GM19455 (cell line): ENCODE data around the gene PKD2.

Experiments
- ATAC-seq: cut with Tn5 transposase; IDR thresholded peaks from one replicate; pipeline ENCODE4 v1.9.1; 2021; ENCODE audit not compliant: unreplicated experiment

The PKD2 gene

GRCh38 chr4:88007304-88008121, at the start of gene PKD2:
TSS of gene PKD2 (plus strand) at chr4:88007635. CDS start at chr4:88007734, 99 bp downstream.
- ATAC-seq = peak; percentile 87

DNA sequence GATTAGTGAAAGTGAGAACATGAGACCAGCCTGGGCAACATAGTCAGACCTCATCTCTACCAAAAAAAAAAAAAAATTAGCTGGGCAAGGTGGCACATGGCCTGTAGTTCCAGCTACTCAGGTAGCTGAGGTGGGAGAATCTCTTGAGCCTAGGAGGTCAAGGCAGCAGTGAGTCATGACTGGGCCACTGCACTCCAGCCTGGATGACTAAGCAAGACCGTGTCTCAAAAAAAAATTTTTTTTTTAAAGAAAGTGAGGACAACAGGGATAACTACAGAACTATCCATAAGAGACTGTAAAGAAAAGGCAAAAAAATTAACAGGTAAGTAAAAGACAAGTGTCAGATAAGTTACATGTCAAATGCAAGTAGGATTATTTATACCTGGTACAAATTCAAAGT, 45.4 kb upstream of the PKD2 start:
- ATAC-seq = no peak

GRCh38 chr4:87962398-87963146, 44.9 kb upstream of the PKD2 start:
- ATAC-seq = no peak

DNA sequence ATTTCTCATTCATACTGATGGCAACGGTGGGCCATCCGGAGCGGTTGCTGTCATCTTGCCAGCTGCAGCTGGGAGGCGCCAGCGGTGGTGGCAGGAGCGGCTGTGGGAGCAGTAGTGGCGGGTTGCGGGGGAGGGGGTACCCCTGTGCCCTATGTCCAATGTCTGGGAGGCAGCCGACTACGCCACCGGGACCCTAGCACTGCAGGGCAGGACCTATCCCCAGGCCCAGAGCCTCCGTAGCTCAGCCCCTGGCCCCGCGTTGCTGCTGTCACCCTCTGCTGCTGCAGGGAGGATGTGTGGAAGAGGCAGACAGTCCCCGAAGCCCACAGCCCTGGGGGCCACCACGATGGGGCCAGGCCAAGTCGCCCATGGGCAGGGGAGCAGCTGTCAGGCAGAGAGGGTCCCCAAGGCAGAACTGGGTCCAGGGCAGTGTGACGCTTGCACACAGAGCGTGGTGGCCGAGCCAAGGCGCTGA, 41.9 kb upstream of the PKD2 start:
- ATAC-seq = no peak

DNA sequence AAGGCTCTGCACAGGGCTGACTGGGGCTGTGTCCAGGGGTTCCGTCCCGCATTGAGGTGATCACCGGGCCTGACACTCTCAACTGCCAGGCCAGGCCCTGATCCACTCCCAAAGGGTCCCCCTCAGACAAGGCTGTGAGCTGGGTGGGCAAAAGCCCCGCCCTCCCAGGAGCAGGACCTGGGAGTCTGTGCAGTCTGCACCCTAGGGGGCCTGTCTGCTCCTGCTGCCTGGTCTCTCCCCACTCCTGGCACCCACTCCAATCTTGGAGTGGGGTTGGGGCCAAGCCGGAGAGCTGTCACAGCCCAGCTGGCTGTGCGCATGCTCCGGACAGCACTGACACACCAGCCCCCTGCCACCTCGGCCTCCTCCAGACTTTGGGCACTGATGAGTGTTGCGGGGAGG, 41.3 kb upstream of the PKD2 start:
- ATAC-seq = no peak

DNA sequence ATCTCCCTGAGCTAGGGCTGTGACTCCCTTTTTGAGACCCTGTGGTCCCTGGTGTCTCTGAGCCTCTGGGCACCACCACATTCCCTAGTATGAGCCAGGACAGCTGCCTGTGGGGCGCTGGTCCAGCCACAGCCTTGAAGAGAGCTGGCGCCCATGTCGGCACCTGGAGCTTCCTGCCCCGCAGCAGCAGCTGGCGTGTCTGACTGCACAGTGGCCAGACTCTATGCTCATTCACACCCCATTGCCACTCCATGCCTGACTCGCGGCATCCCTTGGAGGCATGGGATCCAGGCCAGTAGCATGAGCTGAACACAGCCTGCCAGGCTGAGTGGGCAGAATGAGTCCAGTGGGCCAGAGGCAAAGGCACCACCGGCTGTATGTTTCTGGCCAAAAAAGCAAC, 40.2 kb upstream of the PKD2 start:
- no peak for ATAC-seq

DNA sequence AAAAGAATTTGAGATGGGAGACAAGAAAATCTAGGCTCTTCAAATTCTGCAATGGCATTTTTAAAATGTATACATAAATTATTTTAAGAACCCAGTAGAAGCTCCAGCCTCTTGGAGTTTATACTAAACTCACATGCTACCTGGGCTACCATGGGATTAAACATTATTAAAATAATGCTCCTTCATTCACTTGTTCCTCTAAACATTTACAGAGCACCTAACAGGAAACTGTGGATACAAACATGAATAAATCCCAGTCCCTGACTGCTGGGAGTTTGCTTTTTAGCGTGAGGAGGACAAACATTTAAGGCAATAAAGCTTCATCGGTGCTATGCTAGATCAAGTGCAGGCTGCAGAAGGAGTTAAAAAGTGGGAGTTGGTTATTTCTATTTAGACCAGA, 37.3 kb upstream of the PKD2 start:
- ATAC-seq = no peak

DNA sequence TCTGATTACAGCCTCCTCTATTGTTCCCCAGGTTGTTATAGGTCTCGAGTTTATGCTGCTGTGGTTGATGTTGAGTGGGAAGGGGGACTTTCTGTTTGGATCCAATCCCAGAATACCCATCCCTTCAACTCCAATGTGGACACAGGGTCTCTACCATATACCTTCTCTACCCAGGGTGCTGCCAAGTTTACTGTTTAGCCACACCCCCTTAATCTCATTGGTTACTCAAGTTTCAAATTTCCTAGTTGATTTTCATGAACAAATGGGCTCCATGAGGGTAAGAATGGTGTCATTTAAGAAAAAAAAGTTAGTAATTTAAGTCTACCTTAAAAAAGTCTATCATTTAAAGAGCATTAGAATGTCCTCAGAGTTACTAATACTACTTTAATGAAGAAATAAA, 35.6 kb upstream of the PKD2 start:
- no peak for ATAC-seq

GRCh38 chr4:87973283-87974169, 33.9 kb upstream of the PKD2 start:
- ATAC-seq = peak; percentile 71

DNA sequence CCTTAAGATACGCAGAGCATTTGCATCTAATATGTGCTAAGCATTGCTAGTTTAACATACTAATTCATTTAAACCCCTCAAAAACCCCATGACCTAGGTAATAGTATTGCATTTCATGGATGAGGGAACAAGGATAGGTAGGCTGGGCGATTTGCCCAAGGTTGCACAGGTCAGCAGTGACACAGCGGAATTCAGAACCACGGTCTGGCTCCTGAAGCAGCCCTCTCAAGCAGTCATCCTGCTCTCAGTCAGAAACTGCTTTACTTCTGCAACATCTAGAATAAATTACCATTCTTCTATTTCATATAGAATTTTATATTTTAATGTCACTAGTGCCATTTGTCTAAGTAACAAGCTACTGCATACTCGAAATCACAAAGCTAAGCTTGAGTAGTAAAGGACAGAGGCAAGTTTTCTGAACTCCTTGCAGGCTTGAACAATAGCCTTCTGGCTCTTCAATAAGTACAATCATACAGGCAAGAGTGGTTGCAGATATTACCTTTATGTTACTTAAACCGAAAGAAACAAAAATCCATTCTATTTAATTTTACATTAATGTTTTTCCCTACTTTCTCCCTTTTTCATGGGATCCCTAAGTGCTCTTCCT, 32.5 kb upstream of the PKD2 start:
- no peak for ATAC-seq

GRCh38 chr4:87975466-87975865, 32.0 kb upstream of the PKD2 start, which contains the start of gene SPP1:
TSS of gene SPP1 (plus strand) at chr4:87975714. CDS start at chr4:87976896, 1,182 bp downstream.
- ATAC-seq = no peak

GRCh38 chr4:87977521-87978278, 29.7 kb upstream of the PKD2 start:
- ATAC-seq = no peak

GRCh38 chr4:87978681-87979080, 28.8 kb upstream of the PKD2 start:
- ATAC-seq = no peak

DNA sequence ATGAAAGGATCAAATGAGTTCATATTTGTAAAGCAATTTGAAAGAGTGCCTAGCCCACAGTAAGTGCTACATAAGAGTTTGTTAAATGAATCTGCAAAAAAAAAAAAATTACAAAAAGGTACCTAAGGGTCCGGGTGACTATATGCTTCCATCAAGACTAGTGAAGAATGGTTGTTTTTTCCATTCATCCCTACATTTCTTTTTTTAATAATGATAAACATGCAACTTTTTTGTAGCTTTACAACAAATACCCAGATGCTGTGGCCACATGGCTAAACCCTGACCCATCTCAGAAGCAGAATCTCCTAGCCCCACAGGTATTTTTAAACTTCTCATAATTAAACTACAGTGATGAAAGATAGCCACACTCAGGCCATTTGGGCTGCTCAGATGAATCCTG, 27.6 kb upstream of the PKD2 start:
- ATAC-seq = no peak

GRCh38 chr4:87981486-87981885, 25.9 kb upstream of the PKD2 start:
- no peak for ATAC-seq

DNA sequence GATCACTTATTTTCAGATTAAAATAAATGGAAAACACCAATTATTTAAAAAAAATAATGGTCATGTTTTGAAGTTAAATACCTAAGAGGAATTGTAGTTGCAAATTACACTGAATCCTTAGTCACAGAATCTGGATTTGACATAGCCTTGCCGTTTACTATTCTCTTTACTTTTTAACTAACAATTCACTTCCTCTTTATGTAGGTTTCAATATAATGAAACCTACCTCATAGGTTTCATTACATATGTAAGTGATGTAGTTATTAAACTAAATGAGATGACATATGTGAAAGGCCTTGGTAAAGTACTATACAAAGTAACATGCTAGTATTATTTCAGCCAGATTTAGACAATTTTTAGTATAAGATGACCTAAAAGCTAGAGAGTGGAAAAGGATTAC, 25.4 kb upstream of the PKD2 start:
- ATAC-seq = no peak

GRCh38 chr4:87982446-87983010, 24.9 kb upstream of the PKD2 start:
- ATAC-seq = no peak

- no peak for ATAC-seq
Measured at GRCh38 chr4:87983996-87984395, 23.4 kb upstream of the PKD2 start.

- no peak for ATAC-seq
Measured at GRCh38 chr4:87985097-87985886, 22.1 kb upstream of the PKD2 start.
